ENCODE results near the gene SERINC5. TPM values are rescaled to one million over a fixed set of nuclear protein-coding genes. Genes with fewer than 3 reads are reported as not detected.

SERINC5 gene
- total RNA-seq, 1 experiment from 2014 or later = 52.3 TPM

DNA sequence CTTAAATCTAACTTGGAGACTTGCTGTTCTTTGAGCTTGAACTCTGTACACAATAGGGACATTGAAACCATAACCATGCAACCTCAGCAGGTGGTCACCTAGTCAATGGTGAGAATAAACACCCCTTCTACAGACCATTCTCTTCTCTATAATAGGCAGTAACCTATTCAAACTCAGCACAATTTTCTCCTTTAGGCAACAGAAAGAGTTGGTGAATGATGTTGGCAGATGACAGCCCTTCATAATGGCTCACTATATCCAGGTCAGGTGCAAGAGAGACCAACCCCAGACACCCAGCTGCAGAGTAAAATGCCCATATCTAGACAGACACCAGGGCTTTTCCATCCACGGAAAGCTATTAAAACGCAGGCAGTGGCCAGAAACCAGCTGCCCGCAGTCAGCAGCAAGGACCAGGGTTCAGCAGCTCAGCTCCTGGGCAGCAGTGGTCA lies 106.7 kb downstream of the SERINC5 start:
- Histone ChIP-seq H3K56ac (ENCODE audit: insufficient read length, low read depth, low read length) (no peak overlapping the region), H3K4ac (ENCODE audit: low read depth, low read length) (no peak overlapping the region), H2BK20ac (ENCODE audit: low read depth, low read length, poor library complexity, severe bottlenecking) (no peak overlapping the region), H2BK12ac (ENCODE audit: insufficient read length, low read depth, low read length) (no peak overlapping the region), H3K79me2 (ENCODE audit: insufficient read depth, low read length) (no peaks in the 10 kb centered on the region), H2AFZ (ENCODE audit: low read length) (no peak overlapping the region), H4K91ac (ENCODE audit: insufficient read length, low read depth, low read length) (no peak overlapping the region), H2BK120ac (ENCODE audit: low read depth, low read length, poor library complexity, severe bottlenecking) (no peak overlapping the region), H3K4me2 (ENCODE audit: insufficient read depth, insufficient read length, low read length) (no peak overlapping the region), H3K14ac (ENCODE audit: insufficient read depth, low read length) (no peak overlapping the region), H3K4me1 (ENCODE audit: insufficient read depth, low read length) (peaks cover 3% of the 10 kb centered on the region; the same call in 1 of the 2 replicates), H3K9me3 (ENCODE audit: control insufficient read depth, low read depth, low read length) (no peaks in the 10 kb centered on the region), H4K5ac (ENCODE audit: insufficient read length, low read depth, low read length) (no peak overlapping the region), H3T11ph (ENCODE audit: low read length) (no peak overlapping the region), H3K23ac (ENCODE audit: insufficient read length, low read depth, low read length) (no peak overlapping the region), H2BK15ac (ENCODE audit: low read depth, low read length) (no peak overlapping the region), H3K27ac (ENCODE audit: insufficient read length, low read depth, low read length) (no peak overlapping the region), H4K20me1 (ENCODE audit: control insufficient read depth, insufficient read depth, insufficient read length) (no peaks in the 10 kb centered on the region), H4K8ac (replicated peaks; ENCODE audit: insufficient read length, low read depth, low read length) (no peak overlapping the region), H2AK5ac (ENCODE audit: insufficient read length, low read length) (no peak overlapping the region), H2BK5ac (ENCODE audit: insufficient read length, low read length) (no peak overlapping the region), H3K27me3 (ENCODE audit: insufficient read depth, low read length) (no peaks in the 10 kb centered on the region), H3K23me2 (ENCODE audit: insufficient read length, low read depth, low read length, poor library complexity, severe bottlenecking) (no peaks in the 10 kb centered on the region), H3K18ac (ENCODE audit: insufficient read length, low read depth, low read length) (no peak overlapping the region), H3K9ac (ENCODE audit: extremely low read depth, insufficient read length, low read length) (no peak overlapping the region), H3K79me1 (ENCODE audit: insufficient read depth, low read depth, low read length, poor library complexity, severe bottlenecking) (no peaks in the 10 kb centered on the region)
- WGBS (ENCODE audit: extremely low coverage, insufficient read length, low lambda C conversion rate) = no CpG with 5 or more reads among the region's 3 CpGs
- Mint-ChIP-seq H3K4me1 (peaks cover 32% of the 10 kb centered on the region in 2 experiments), H3K9me3 (no peaks in the 10 kb centered on the region), H3K27ac (peak overlapping the region in 2 of 3 experiments; percentile 45 to 63; a peak in 4 of 7 replicates), H3K27me3 (ENCODE audit: low read depth) (no peaks in the 10 kb centered on the region), H3K36me3 (ENCODE audit: insufficient read depth in 1 of 3, low read depth in 3 of 3) (peaks cover 20 to 70% (median 31%) of the 10 kb centered on the region in 3 experiments), H3K4me3 (no peak overlapping the region)
- TF ChIP-seq, protein P1, sequence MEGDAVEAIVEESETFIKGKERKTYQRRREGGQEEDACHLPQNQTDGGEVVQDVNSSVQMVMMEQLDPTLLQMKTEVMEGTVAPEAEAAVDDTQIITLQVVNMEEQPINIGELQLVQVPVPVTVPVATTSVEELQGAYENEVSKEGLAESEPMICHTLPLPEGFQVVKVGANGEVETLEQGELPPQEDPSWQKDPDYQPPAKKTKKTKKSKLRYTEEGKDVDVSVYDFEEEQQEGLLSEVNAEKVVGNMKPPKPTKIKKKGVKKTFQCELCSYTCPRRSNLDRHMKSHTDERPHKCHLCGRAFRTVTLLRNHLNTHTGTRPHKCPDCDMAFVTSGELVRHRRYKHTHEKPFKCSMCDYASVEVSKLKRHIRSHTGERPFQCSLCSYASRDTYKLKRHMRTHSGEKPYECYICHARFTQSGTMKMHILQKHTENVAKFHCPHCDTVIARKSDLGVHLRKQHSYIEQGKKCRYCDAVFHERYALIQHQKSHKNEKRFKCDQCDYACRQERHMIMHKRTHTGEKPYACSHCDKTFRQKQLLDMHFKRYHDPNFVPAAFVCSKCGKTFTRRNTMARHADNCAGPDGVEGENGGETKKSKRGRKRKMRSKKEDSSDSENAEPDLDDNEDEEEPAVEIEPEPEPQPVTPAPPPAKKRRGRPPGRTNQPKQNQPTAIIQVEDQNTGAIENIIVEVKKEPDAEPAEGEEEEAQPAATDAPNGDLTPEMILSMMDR (conservative IDR thresholded peaks at IDR 0.05) = no peak
- no peak for DNase-seq

All from H9 (cell line).